Embryonic facial prominence (tissue), 1 donor: ENCODE data around the gene ZEB2.
"Not testable (repeated sequence)": the region's sequence is repeated elsewhere in the genome, so short reads cannot be mapped to it uniquely, and the experiment has no call there.

Source experiments
- DNase-seq: peaks from one replicate; pipeline ENCODE4 v3.0.0-alpha.2; 2016; ENCODE audit errors: extremely low spot score

Gene ZEB2

DNA sequence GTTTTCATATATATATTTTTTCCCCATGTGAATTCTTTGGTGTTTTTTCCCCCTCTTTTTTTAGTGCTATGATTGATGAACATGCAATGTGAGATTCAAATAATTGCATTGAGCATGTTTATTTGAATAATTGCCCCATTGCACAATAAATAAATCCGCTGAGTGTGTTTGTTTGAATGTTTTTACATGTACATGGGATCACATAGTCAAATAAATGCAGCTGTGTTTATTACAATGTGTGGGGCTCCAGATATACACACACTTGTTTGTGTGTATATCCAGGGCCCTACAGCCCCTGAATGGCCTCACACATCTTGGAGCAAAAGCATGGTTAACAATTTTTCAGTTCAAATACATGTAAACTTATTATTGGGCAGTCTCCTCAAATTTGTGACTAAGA is 134.5 kb downstream of the ZEB2 start:
- no peak for DNase-seq

DNA sequence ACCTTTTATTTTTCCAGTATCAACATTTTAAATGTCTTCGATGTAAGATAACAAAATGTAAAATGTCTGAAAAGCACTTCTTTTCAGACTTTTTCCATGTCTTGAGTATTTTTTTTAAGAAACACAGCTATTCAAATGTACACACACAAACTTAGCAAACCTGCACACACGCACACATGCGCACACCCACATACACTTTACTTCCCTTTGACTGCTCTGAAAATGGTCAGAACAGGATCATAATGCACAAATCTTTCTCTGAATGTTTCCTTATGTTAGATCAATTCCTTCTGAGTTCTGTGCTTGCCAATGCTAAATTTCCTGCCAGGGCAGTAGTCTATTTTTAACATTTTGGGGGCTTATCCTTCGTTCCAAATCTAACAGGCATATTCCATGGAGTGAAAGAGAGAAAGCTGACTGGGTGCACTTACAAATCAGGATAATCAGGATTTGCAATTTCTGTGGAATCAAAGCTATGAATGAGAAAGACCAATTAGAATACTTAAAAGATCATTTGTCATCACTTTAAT is 136.3 kb downstream of the ZEB2 start:
- no peak for DNase-seq

GRCh38 chr2:144382849-144383248 is 137.1 kb downstream of the ZEB2 start:
- DNase-seq: no peak

GRCh38 chr2:144381716-144382115 is 138.2 kb downstream of the ZEB2 start:
- DNase-seq: no peak

GRCh38 chr2:144379851-144380311 is 140.0 kb downstream of the ZEB2 start:
- DNase-seq: no peak

GRCh38 chr2:144378551-144378950 is 141.4 kb downstream of the ZEB2 start:
- DNase-seq: no peak

DNA sequence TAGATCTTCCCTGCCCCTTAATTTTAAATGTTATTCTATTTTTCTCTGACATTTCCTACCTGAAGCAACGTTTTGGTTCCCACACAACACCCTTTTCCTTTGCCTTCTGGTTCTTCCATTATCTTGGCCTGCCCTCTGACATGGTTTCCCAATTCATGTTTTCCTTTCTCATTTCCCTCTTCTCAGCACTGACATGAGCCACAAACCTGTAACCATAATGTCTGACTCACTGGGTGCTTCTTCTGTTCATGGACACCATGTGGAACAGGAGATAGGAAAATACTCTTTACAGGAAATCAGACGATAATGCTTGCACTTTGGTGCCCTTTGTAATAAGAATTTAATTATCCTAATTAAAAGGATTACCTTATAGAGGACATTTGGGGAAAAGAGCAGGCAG is 142.0 kb downstream of the ZEB2 start:
- no peak for DNase-seq

DNA sequence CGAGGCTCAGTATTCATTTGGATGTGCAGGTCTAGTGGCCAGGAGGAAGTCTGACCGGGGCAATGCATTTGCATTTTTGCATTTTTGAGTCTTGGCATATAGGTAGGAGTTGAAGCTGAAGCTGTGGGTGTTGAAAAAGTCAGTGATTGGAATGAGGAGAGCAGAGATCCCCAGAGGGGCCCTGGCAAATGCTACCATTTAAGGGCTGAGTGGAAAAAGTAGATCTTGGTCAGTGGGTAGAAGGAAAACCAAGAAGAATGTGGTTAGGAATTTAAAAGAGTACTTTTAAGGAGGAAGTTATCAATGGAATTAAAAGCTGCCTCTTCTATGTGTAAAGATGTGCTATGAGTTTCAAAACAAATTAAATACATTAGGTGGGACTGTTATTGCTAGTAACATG is 143.0 kb downstream of the ZEB2 start:
- no peak for DNase-seq

DNA sequence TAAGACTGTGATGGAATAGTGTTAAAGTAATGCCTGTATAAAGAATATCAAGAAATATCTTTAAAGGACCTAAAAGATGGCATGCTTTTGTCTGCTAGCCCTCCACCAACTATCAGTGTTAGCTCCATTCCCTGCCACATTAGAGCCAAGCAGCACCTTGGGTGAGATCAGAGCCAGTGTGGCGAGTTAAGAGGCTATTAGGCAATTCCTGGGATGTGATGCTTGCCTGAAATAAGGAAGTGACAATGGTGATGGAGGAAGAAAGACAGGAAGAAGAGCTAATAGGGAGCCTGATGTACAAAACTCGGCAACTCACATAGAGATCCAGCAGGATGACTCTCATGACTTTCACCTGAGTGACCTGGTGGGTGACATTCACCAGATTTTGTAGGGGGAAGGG is 143.5 kb downstream of the ZEB2 start:
- DNase-seq: no peak

DNA sequence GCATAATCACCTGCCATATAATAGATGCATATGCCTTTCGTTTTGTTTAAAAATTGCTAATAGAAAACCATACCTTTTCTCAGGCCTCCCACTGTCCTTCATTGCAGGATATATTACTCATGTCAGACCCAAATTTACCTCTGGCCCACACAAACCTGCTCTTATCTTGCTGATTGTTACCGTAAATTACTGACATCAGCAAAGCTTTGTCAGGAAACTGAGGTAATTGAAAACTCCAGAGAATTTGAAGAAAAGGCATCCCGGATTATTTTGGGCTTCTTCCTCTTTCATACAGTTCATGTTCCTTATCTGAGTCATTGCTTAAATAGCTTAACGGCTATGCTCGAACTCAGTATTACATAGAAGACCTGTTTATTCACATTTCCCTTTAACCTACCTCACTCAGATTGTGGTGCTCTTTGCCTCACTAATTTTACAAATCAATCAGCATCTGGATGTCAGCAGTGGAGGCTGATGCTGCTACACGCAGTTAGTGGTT is 145.7 kb downstream of the ZEB2 start:
- no peak for DNase-seq

GRCh38 chr2:144372410-144373080 is 147.4 kb downstream of the ZEB2 start:
- no peak for DNase-seq

DNA sequence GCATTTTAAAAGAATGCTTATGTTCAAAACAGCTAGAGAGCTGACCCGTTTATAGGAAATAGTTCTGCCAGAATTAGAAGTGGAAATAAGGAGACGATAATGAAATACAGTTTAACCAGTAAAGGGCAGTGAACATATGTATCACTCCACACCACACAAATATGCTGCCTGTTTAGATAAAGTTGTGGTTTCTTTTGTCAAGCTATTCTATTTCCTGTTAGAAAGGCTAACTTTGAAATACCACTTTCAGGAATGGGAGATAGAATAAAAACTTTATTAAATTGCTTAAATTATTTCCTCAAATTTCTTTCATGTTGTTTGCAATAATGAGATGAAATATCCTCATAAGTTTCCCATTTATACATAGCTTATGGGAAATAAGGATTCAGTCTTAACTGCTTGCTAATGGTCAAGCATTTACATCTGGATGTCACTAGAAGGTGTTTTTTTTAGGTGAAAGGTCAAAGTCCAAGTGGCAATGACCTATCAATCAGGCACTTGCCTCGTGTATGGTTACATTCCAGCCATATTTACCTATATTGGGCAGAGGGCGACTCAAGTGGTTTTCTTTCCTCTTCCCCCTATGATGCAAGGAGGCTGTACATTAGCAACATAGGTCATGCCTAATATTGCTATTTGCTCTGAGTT is 148.9 kb downstream of the ZEB2 start:
- DNase-seq: no peak

- DNase-seq: no peak
Measured at GRCh38 chr2:144369416-144369815, 150.5 kb downstream of the ZEB2 start.

GRCh38 chr2:144366825-144367429 is 153.0 kb downstream of the ZEB2 start:
- DNase-seq: no peak

DNA sequence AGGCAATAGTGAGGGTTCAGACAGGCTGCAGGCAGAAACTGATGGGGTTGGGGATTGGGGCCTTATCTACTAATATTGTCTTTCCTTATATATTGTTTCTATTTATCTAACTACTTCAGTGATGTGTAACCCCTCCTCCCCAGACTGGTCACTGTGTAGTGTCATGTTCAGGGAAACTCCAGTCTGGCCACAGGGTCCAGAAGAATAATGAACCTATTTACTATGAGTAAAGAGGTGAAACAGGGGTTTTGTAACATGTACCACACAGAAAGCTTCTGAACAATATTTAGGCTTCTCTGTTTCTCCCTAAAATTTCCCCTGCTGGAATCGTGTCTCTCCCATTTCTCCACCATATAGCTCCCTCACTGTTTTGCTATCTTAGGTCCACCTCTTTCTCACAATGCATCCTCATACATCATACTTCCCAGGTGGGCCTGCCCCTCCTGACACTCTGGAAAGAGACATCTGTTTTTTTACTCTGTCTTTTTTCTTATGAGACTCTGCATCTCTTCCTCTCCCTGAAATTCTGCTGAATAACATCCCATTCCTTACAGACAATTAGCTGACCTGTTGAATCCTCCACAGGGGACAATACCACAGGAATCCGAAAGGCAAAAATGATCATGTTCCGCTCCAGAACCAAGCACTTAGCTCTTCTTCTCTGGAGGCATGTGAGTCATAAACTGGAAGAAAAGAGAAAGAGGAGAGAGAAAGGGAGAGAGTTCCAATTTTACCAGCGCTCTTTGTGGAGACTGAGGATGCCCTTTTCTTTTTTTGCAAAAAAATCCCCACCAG is 154.8 kb downstream of the ZEB2 start:
- DNase-seq: no peak

DNA sequence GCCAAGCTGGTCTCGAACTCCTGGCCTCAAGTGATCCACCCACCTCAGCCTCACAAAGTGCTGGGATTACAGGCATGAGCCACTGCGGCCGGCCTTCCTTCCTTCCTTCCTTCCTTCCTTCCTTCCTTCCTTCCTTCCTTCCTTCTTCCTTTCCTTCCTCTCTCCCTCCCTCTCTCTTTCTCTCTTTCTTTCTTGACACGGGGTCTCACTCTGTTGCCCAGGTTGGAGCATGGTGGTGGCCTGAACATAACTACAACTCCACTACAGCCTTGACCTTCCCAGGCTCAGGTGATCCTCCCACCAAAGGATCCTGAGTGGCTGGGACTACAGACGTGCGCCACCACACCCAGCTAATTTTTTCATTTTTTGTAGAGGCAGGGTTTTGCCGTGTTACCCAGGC is 155.7 kb downstream of the ZEB2 start:
- not testable (repeated sequence) for DNase-seq

DNA sequence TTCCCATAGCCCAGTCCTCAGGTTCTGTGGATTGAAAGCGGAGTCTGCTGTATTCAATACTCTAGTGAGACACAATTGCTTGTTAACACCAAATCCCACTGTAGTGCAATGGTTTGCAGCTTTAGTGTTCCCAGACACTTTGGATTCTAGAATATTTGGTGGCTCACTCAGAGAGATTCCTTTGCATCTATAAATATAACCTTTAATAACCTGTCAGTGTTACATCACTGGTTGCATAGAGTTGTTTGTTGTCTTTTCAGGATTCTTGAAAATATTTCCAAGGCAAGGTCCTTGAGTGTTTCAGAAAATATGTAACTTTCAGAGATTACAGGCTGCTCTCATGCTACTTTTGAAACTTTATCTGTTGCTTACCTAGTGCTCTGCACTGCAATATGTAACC is 157.5 kb downstream of the ZEB2 start:
- DNase-seq: no peak

GRCh38 chr2:144361742-144362141 is 158.2 kb downstream of the ZEB2 start:
- DNase-seq: no peak

DNA sequence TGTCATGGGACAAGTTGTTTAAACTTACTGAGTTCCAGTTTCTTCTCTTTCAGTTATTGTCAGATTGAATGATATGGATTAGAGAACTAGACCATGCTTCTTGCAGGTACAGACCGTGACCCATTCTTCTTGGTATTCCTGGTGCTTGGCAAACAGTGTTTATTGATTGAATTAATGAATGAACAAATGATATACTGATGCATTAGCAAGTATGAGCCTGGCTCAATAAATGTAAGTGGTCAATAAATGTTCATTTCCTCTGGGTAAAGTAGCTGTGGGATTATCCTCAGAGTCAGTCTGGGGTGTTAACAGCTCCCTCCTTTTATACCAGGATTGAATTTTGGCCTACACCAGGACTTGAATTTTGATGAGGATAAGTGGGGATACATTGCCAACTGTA is 160.2 kb downstream of the ZEB2 start:
- no peak for DNase-seq

DNA sequence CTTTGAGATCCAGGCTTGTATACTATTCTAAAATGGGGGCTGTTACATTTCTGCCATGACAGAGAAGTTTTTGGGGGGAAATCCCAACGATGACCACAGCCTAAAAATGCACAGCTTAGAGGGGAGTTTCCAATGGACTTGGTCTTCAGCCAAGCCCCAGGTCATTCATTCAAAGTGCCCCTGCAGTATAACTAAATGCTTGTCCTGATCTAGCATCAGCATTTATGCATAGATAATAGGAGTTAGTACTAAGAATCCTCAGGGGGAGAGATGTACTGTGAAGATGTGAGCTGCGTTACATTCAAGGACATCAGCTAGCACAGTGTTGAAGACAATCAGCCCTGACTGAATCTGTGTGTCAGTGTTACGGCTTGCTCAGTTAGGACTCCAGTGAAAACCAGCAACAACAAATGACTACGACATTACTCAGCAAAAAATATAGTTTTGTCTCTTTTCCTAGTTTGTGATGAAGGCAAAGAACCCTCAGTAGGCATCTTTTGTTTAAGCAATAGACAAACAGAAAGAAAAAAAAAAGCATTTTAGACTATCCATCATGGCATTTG is 160.9 kb downstream of the ZEB2 start:
- DNase-seq: no peak

DNA sequence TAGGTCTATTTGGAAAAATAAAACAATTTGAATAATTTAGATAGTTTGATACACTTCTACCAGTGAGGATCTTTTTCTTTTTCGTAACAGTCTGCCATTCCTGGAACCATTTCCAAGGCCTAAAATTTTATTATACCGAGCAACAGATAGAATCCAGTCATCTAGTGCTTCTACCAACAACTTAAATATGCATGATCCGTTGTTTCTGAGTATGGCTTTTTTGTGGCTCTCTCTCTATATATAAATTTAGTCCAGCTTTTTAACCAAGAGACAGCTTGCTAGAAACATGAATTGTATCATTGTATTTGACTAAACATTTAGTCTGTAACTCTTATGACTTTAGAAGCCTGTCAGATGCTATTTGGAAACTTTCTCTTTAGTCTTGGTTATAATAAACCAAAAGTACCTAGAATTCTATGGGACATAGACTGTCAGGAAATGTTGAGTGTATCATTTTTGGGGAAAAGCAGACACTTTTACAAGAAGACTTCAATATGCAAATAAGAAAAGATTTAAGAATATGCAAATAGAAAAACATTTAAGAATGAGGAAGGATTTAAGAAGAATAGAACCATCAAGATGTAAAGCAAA is 161.4 kb downstream of the ZEB2 start:
- no peak for DNase-seq
